GM13976 (cell line): Measurements from ENCODE around the gene TNNC1.

Source experiments
- DNase-seq: peaks from one replicate; pipeline ENCODE4 v3.0.0; 2012; ENCODE audit warnings: low spot score
- in situ Hi-C: fragments of 300-500 bp; cut with MboI; formaldehyde crosslinking; loops from one replicate; pipeline ENCODE4 v1.12.0; 2022; ENCODE audit warnings: low sequenced_read_pairs, mixed read lengths, inconsistent platforms; ENCODE audit not compliant: unreplicated experiment
- TF ChIP-seq, protein P1 (sequence below): IDR thresholded peaks from 2 replicates; pipeline ENCODE4 v1.5.1; 2012; ENCODE audit warnings: borderline replicate concordance, mild to moderate bottlenecking; ENCODE audit not compliant: insufficient read depth; ENCODE audit errors: extremely low read depth, missing control alignments, control extremely low read depth

TNNC1 gene

DNA sequence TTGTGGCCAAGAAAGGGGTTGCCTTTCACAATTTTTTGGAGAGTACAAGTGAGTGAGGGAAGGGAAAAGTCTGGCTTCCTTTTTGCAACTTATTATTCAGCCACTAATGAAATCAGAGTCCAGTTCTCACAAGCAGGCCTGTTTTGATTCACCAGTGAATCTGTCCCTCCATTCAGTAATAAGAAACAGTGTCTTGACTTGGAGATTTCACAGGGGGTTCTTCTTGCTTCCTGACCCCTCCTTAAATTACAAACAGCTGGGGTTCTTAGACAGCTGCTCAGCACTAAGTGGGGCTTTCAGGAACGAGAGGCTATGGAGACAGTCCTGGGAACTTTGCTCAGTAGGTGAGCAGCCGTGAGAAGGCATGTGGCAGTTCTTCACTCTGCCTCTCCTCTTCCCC is 33.5 kb downstream of the TNNC1 start:
- in situ Hi-C loops: no loop called here
- TF ChIP-seq, protein P1, sequence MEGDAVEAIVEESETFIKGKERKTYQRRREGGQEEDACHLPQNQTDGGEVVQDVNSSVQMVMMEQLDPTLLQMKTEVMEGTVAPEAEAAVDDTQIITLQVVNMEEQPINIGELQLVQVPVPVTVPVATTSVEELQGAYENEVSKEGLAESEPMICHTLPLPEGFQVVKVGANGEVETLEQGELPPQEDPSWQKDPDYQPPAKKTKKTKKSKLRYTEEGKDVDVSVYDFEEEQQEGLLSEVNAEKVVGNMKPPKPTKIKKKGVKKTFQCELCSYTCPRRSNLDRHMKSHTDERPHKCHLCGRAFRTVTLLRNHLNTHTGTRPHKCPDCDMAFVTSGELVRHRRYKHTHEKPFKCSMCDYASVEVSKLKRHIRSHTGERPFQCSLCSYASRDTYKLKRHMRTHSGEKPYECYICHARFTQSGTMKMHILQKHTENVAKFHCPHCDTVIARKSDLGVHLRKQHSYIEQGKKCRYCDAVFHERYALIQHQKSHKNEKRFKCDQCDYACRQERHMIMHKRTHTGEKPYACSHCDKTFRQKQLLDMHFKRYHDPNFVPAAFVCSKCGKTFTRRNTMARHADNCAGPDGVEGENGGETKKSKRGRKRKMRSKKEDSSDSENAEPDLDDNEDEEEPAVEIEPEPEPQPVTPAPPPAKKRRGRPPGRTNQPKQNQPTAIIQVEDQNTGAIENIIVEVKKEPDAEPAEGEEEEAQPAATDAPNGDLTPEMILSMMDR: no peak
- DNase-seq: no peak

DNA sequence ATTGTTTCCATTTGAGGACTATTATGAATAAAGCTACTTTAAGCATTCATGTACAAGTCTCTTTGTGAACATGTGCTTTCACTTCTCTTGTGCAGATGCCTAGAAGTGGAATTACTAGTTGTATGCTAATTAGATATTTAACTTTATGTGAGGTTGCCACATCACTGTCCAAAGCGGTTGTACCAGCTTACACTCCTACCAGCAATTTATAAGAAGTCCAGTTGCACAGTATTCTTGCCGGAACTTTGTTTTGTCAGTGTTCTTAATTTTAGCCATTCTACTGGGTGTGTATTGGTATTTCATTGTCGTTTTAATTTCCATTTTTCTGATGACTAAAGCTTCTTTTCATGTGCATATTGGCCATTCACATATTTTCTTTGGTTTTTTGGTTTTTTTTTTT is 38.0 kb downstream of the TNNC1 start:
- DNase-seq: no peak
- TF ChIP-seq, protein P1: no peak
- in situ Hi-C loops: no loop called here

DNA sequence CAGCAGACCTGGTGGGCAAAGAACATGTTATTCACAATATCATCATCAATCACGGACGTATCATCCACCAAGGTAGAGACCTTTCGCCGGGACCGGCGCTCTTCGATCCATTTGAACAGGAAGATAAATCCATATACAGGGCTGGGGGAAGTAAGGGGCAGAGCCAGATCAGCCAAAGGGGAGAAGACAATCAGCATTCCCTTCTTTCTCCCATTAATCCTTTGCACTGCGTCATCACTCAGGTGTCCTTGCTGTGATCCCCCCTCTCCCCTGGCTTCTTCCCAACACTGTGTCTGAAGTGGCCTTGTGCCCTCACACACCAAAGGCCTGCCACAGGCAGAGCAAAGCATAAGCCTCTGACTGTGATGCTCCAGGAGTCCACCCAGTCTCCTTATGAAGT is 45.4 kb downstream of the TNNC1 start:
- TF ChIP-seq, protein P1: no peak
- no peak for DNase-seq
- in situ Hi-C loops: no loop called here

DNA sequence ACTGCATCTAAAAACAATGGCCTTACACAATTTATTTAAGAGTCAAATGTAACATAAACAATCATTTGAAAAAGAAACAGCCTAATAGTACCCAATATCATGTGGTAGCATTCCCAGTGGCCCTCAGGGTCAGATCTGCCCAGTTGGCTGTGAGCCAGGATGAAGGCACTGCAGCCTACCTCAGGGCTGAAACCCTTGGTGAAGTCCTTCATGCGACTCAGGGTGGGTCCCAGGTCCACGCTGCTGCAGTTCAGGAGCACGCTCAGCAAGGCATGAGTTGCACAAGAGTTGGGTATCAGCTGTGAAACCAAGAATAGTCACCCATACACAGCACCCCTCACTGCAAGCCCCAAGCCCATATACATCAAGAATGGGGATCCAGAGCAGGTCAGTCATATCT is 46.1 kb downstream of the TNNC1 start:
- TF ChIP-seq, protein P1: no peak
- in situ Hi-C loops: no loop called here
- no peak for DNase-seq

DNA sequence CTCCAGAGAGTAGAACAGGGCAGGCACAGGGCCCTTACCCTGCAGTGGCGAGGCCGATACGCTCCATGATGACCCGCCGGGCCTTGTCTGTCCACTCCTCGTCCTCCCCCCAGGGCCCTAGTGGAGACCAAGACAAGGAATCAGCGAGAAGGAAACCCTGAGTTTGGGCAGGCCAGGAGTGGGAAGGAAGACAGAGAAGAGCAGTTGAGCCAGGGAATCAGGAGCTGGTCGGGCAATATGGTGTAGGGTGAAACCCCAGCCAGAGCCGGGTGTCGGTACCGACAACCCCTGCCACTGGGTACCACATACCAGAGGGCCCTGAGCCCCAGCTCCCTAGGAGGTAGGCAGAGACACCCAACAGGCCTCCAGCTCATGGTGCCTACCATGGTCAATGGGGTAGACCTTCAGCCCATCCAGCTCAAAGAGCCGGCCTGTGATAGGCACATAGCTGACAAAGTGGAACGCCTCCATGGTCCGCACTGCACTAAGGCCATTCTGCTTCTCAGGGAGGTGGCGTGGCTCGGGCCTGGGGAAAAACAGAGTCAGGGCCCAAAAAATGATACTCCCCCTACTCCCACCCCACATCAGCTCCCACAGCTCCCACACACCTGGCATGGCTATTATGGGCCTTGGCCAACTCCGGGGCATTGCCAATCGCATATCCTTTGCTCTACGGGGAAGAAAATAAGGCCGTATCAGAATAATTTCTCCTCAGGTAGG is 46.9 kb downstream of the TNNC1 start:
- DNase-seq: no peak
- TF ChIP-seq, protein P1: no peak
- in situ Hi-C loops: no loop called here

DNA sequence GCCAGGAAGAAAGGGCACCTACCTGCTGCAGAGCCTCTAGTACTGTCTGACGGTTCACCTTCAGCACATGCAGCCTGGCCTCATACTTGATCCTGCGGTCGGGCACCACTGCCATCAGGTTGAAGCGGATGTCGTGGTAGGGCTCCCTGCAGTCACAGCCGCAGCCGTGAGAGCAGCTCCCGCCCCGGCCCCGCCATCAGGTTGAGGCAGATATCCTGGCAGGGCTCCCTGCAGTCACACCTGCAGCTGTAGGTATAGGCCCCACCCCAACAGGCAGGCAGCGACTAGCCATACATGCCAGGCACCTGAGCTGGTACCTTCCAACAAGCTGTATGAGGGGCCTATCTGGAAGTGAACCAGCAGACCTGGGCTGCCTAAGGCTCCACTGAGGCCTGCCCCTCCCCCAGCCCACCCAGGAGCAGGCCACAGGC is 47.6 kb downstream of the TNNC1 start:
- TF ChIP-seq, protein P1: no peak
- no peak for DNase-seq
- in situ Hi-C loops: no loop called here
